AG04450 (cell line): ENCODE data around the gene MAGOH. TPM values are rescaled to one million over a fixed set of nuclear protein-coding genes. Genes with fewer than 3 reads are reported as not detected.

Source experiments
- CTCF ChIA-PET: fragments of 300-600, 350-600 bp; formaldehyde crosslinking; extraction: SDS; loops from one replicate; lab custom pipeline; 2022; ENCODE audit warnings: antibody characterized with exemption, inconsistent platforms; lab: Charles Lee
- POLR2A ChIA-PET: fragments of 350-600 bp; formaldehyde crosslinking; extraction: SDS; loops from one replicate; lab custom pipeline; 2021; ENCODE audit warnings: antibody characterized with exemption, inconsistent platforms; lab: Yijun Ruan, JAX
- DNase-seq: peaks from one replicate; pipeline ENCODE4 v3.0.0-alpha.2; 2011; ENCODE audit warnings: low read depth, low spot score
- H3K27ac ChIP-seq: one replicate; pipeline ENCODE4 v1.5.1; 2012; ENCODE audit warnings: low read depth, low read length, control low read depth
- H3K27me3 ChIP-seq: one replicate; pipeline ENCODE4 v1.6.0; 2012; ENCODE audit warnings: low read length; ENCODE audit not compliant: control insufficient read depth, insufficient read depth
- H3K4me3 ChIP-seq: 2 replicates; pipeline ENCODE4 v1.5.1; 2011; ENCODE audit warnings: mild to moderate bottlenecking, low read depth, low read length, control low read depth
- H3K9me3 ChIP-seq: 2 replicates; pipeline ENCODE4 v1.5.1; 2012; ENCODE audit warnings: low read length; ENCODE audit not compliant: control insufficient read depth, insufficient read depth
- polyA plus RNA-seq: library from polyadenylated mRNA; depleted of rRNA; stranded (reverse); fragments of >200 nt; gene quantifications from 2 replicates; pipeline ENCODE4 v1.2.3, GENCODE V29; 2011; rRNA removed
- TF ChIP-seq, protein P1 (sequence below): IDR thresholded peaks from 2 replicates; pipeline ENCODE4 v1.5.1; 2011; ENCODE audit warnings: low read depth, low read length, control low read depth, inconsistent platforms

The MAGOH gene
- polyA plus RNA-seq, 1 experiment, result 37.6 TPM

DNA sequence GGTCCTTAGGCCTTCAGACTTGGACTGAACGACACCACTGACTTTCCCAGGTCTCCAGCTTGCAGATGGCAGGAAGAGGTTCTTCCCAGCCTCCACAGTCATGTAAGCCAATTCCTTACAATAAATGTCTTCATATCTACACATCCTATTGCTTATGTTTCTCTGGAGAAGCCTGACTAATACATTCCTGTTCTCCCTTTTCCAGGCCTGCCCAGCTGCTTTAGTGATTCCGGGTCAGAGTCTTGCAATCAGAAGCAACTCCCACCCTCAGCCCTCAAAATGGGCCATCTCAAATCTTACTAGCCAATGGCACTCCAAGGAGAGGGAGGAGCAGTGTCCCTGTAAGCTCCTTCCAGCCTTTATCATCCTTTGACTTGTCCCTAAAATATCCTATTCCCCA is 58.1 kb downstream of the MAGOH start:
- DNase-seq, result peak; percentile 76
- CTCF ChIA-PET, result interaction anchor here (1.0 to 1.7 kb wide), 2 partner anchors 95 to 354 kb away, joined by 3 to 4 read pairs; no protein-coding TSS in a partner anchor
- TF ChIP-seq, protein P1, sequence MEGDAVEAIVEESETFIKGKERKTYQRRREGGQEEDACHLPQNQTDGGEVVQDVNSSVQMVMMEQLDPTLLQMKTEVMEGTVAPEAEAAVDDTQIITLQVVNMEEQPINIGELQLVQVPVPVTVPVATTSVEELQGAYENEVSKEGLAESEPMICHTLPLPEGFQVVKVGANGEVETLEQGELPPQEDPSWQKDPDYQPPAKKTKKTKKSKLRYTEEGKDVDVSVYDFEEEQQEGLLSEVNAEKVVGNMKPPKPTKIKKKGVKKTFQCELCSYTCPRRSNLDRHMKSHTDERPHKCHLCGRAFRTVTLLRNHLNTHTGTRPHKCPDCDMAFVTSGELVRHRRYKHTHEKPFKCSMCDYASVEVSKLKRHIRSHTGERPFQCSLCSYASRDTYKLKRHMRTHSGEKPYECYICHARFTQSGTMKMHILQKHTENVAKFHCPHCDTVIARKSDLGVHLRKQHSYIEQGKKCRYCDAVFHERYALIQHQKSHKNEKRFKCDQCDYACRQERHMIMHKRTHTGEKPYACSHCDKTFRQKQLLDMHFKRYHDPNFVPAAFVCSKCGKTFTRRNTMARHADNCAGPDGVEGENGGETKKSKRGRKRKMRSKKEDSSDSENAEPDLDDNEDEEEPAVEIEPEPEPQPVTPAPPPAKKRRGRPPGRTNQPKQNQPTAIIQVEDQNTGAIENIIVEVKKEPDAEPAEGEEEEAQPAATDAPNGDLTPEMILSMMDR, result no peak
- Histone ChIP-seq H3K9me3 (no peaks in the 10 kb centered on the region), H3K27me3 (no peaks in the 10 kb centered on the region), H3K27ac (peak overlapping the region; percentile 92), H3K4me3 (no peak overlapping the region)
- POLR2A ChIA-PET, result interaction anchor here (1.3 to 1.6 kb wide), 2 partner anchors 34 to 73 kb away, joined by 5 to 6 read pairs; no protein-coding TSS in a partner anchor

Other genes starting within 250 kb of the MAGOH start
- 11.8 and 17.6 TPM in 2 replicates for gene PODN, start 176.3 kb downstream of the MAGOH start, polyA plus RNA-seq
- 0.05 and 0.11 TPM in 2 replicates for gene SLC1A7, start 95.9 kb downstream of the MAGOH start, polyA plus RNA-seq
- 17.6 and 18.8 TPM in 2 replicates for gene CPT2, start 41.7 kb downstream of the MAGOH start, polyA plus RNA-seq
- gene CZIB, start 17.9 kb downstream of the MAGOH start, polyA plus RNA-seq, result 82.5 and 89.6 TPM in 2 replicates
- 5.0 and 6.4 TPM in 2 replicates for gene LRP8, start 89.6 kb upstream of the MAGOH start, polyA plus RNA-seq
- not detected in 2 replicates for gene DMRTB1, start 220.9 kb upstream of the MAGOH start, polyA plus RNA-seq